HCT116 (cell line): ENCODE measurements around the gene FBXL19. TPM values are rescaled to one million over a fixed set of nuclear protein-coding genes. Genes with fewer than 3 reads are reported as not detected.
A peak's percentile ranks its signal among the peaks of the same experiment; 100 is the strongest.

Experiments used
- ATAC-seq: fragments of 200-7000 bp; cut with Tn5 transposase; 2 replicates; pipeline ENCODE4 v1.9.1; 2020; ENCODE audit warnings: mild to moderate bottlenecking, moderate library complexity
- BruUV-seq: library from RNA; stranded (reverse); fragments of 400-500 nt; replicated peaks from 2 replicates; lab custom pipeline; 2021; lab: Mats Ljungman, UMichigan
- CTCF ChIA-PET: fragments of 300-600 bp; sonication (Branson Sonifier 250); formaldehyde crosslinking; loops from one replicate; lab custom pipeline; 2021; ENCODE audit warnings: antibody characterized with exemption; lab: Charles Lee
- POLR2A ChIA-PET: fragments of 300-600, 350-600 bp; sonication (Branson Sonifier 250); formaldehyde crosslinking; loops from one replicate; lab custom pipeline; 2021; ENCODE audit warnings: antibody characterized with exemption; lab: Charles Lee
- RAD21 ChIA-PET, 2 experiments: fragments of 300-600 bp; sonication (Branson Sonifier 250); formaldehyde crosslinking; loops; one replicate each; lab custom pipeline; 2023; ENCODE audit warnings: low total read pairs in 2 of 2; ENCODE audit not compliant: uncharacterized antibody in 2 of 2, unreplicated experiment in 2 of 2, low non-redundant PET in 1 of 2; lab: Charles Lee
- DNase-seq: peaks from one replicate; pipeline ENCODE4 v3.0.0-alpha.2; 2010; ENCODE audit warnings: low read depth, low spot score
- H2AFZ ChIP-seq: fragments of 200-600 bp; shearing (Covaris generic), sonication (generic); 2 replicates; pipeline ENCODE4 v1.6.1; 2017; ENCODE audit warnings: low read depth, mixed run types, mixed read lengths, antibody characterized with exemption, low read length; ENCODE audit not compliant: poor library complexity, severe bottlenecking
- H3K27ac ChIP-seq: 2 replicates; pipeline ENCODE4 v1.5.1; 2012; ENCODE audit warnings: low read depth, low read length
- H3K27me3 ChIP-seq: fragments of 200-600 bp; sonication (generic); 2 replicates; pipeline ENCODE4 v1.6.1; 2016; ENCODE audit warnings: mixed run types, low read length, mixed read lengths; ENCODE audit not compliant: insufficient read depth
- H3K36me3 ChIP-seq, 2 experiments: fragments of 200-500 bp in 1 of 2; fragments of 200-600 bp in 1 of 2; sonication (Bioruptor generic) in 1 of 2; sonication (generic) in 1 of 2; 2 replicates each; pipeline versions ENCODE4 v1.5.1 to v1.6.1; 2014 to 2016; ENCODE audit warnings: low read length in 2 of 2, inconsistent platforms in 1 of 2, mixed read lengths in 1 of 2, mixed run types in 1 of 2; ENCODE audit not compliant: insufficient read depth in 2 of 2, control insufficient read depth in 1 of 2
- H3K4me1 ChIP-seq, 2 experiments: fragments of 200-600 bp in 1 of 2; sonication (generic) in 1 of 2; 2 replicates each; pipeline versions ENCODE4 v1.5.1 to v1.6.1; 2012 to 2017; ENCODE audit warnings: low read length in 2 of 2, inconsistent platforms in 1 of 2, mild to moderate bottlenecking in 1 of 2, mixed read lengths in 1 of 2, mixed run types in 1 of 2, moderate library complexity in 1 of 2; ENCODE audit not compliant: insufficient read depth in 2 of 2, control insufficient read depth in 1 of 2
- H3K4me2 ChIP-seq: fragments of 200-600 bp; sonication (generic); 2 replicates; pipeline ENCODE4 v1.6.1; 2017; ENCODE audit warnings: mixed run types, low read length, mixed read lengths
- H3K4me3 ChIP-seq, 2 experiments: fragments of 200-600 bp in 1 of 2; sonication (generic) in 1 of 2; replicated peaks in 1 of 2; 2 replicates each; pipeline ENCODE4 v1.5.1; 2011 to 2016; ENCODE audit warnings: low read length in 2 of 2, control low read depth in 1 of 2, low read depth in 1 of 2, mild to moderate bottlenecking in 1 of 2, mixed read lengths in 1 of 2, mixed run types in 1 of 2
- H3K79me2 ChIP-seq: fragments of 200-600 bp; sonication (generic); 2 replicates; pipeline ENCODE4 v1.6.1; 2017; ENCODE audit warnings: mild to moderate bottlenecking, mixed run types, low read length, moderate library complexity, mixed read lengths; ENCODE audit not compliant: insufficient read depth
- H3K9ac ChIP-seq: fragments of 200-600 bp; sonication (generic); 2 replicates; pipeline ENCODE4 v1.6.1; 2016; ENCODE audit warnings: low read length, mixed read lengths
- H3K9me2 ChIP-seq: fragments of 200-600 bp; sonication (generic), shearing (Covaris generic); 2 replicates; pipeline ENCODE4 v1.6.1; 2017; ENCODE audit warnings: mixed run types, mild to moderate bottlenecking, moderate library complexity; ENCODE audit not compliant: insufficient read depth
- H3K9me3 ChIP-seq, 2 experiments: fragments of 200-500 bp in 1 of 2; fragments of 200-600 bp in 1 of 2; sonication (Bioruptor generic) in 1 of 2; sonication (generic) in 1 of 2; 2 replicates each; pipeline ENCODE4 v1.6.1; 2014 to 2017; ENCODE audit warnings: low read length in 2 of 2, mixed read lengths in 2 of 2, inconsistent platforms in 1 of 2, low read depth in 1 of 2, mild to moderate bottlenecking in 1 of 2, mixed run types in 1 of 2, moderate library complexity in 1 of 2; ENCODE audit not compliant: control insufficient read depth in 1 of 2, insufficient read depth in 1 of 2
- H4K20me1 ChIP-seq: fragments of 200-600 bp; sonication (generic), shearing (Covaris generic); 2 replicates; pipeline ENCODE4 v1.6.1; 2017; ENCODE audit warnings: mixed run types, mild to moderate bottlenecking, moderate library complexity; ENCODE audit not compliant: insufficient read depth
- POLR2AphosphoS5 ChIP-seq: IDR thresholded peaks from 2 replicates; pipeline ENCODE4 v1.6.1; 2011; ENCODE audit warnings: mild to moderate bottlenecking, low read depth, low read length, moderate library complexity
- RAD21 ChIP-seq: IDR thresholded peaks from 2 replicates; pipeline ENCODE4 v1.6.1; 2012; ENCODE audit warnings: low read depth, mild to moderate bottlenecking
- YY1 ChIP-seq: IDR thresholded peaks from 2 replicates; pipeline ENCODE4 v1.6.1; 2011; ENCODE audit warnings: low read length, low read depth, moderate library complexity, mild to moderate bottlenecking; ENCODE audit not compliant: insufficient replicate concordance; ENCODE audit errors: extremely low read depth
- intact Hi-C: fragments of 100-400 bp; cut with micrococcal nuclease; formaldehyde crosslinking; loops from 2 replicates; pipeline ENCODE4 v1.10.0; 2022
- total RNA-seq: library from RNA; stranded (reverse); gene quantifications from one replicate; pipeline ENCODE4 v1.2.1, GENCODE V29; 2021; ENCODE audit not compliant: unreplicated experiment

Gene FBXL19
- total RNA-seq, 1 experiment from 2014 or later, result 45.2 TPM

DNA sequence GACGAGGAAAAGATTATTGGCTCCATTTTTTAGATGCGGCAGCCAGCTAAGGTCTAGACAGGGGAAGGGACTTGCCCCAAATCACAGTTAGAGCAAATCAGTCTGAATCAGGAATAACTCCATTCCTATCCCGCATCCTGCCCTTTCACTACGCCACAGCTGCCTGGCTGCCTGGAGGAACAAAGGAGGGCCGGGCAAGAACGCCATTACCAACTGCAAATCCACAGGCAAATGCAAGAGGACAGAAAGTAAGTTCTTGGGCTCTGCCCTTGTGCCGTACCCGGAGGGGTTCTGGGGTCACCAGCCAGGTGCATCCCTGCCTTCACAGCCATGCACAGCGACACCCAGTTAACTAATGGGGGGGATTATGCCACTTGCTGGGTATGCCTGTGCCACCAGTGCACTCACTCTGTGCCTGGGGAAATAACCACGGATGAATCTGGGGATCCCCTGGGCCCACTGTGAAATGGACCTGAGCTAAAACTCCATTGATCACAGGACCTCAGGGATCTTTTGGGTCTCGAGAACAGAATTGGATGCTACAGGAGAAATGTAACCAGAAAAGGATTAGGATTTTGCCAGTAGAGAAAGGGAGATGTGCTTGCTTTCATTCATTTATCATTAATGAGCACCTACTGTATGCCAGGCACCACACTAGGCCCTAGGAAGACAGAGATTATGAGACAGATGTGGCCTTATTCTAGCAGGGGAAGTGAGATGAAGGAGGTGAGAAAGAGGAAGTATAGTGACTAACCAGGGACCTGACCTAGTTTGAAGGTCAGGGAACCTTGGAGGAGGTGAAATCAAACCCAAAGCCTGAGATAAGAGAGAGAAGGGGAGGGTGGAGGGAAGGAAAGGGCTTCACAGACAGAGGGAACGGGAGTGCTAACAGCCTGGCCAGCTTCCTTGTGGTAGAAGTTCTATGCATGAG is 47.2 kb upstream of the FBXL19 start:
- Histone ChIP-seq H3K9ac (peak overlapping the region; percentile 93), H3K36me3 (no peaks in the 10 kb centered on the region), H3K9me2 (no peaks in the 10 kb centered on the region), H3K4me3 (peak overlapping the region; percentile 87 to 89), H3K4me2 (peak overlapping the region; percentile 97), H3K9me3 (no peaks in the 10 kb centered on the region), H2AFZ (no peak overlapping the region), H3K27ac (peak overlapping the region; percentile 97), H3K4me1 (peaks cover 0 to 26% of the 10 kb centered on the region in 2 experiments; a peak in 3 of 4 replicates), H4K20me1 (no peaks in the 10 kb centered on the region), H3K79me2 (peaks cover 27% of the 10 kb centered on the region)
- CTCF ChIA-PET, result interaction anchor here (1.6 kb wide), 1 partner anchor 31 kb away, joined by 4 read pairs; no protein-coding TSS in a partner anchor
- RAD21 ChIA-PET, result no interaction called here
- intact Hi-C loops, result loop anchor here (1.0 to 5.0 kb wide), 3 partner anchors 45 to 89 kb away; partner anchors contain the start of gene ZNF629
- peak; percentile 2; the same call in 1 of the 2 replicates for ATAC-seq
- no peak for DNase-seq
- no TSS peak for BruUV-seq
- TF ChIP-seq POLR2AphosphoS5 (no peak; the same call in 1 of the 2 replicates), YY1 (peak; percentile 20)
- TF ChIP-seq, all 23 proteins: peak for 1
- POLR2A ChIA-PET, result interaction anchor here (1.4 to 2.9 kb wide), 2 partner anchors 23 to 71 kb away, joined by 3 to 15 read pairs; no protein-coding TSS in a partner anchor
- H3K27me3 ChIP-seq, result no peaks in the 10 kb centered on the region

DNA sequence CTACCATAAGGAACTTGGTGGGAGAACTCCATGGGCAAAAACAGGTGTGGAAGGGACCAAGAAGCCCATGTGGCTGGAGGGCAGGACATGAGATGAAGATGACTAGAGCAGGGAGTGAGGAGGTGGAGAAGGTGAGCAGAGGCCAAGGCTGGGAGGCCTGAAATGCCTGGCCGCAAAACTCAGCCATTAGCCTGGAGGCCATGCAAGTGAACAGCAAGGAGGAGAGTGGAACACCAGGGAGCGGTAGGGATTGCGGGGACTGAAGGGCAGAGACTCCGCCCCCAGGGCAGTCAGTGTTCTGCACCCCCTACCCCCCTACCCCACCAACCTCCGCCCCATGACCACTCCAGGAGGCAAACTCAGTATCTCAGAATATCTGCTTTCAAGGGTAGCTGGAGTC is 46.5 kb upstream of the FBXL19 start:
- no peak overlapping the region for H2AFZ ChIP-seq
- DNase-seq (no peak), ATAC-seq (peak; percentile 23)
- no peaks in the 10 kb centered on the region for H3K9me3 ChIP-seq
- peaks cover 27% of the 10 kb centered on the region for H3K79me2 ChIP-seq
- peak overlapping the region; percentile 97 for H3K27ac ChIP-seq
- no peaks in the 10 kb centered on the region for H3K9me2 ChIP-seq
- no peaks in the 10 kb centered on the region for H4K20me1 ChIP-seq
- peak overlapping the region; percentile 97 for H3K4me2 ChIP-seq
- intact Hi-C loops, result loop anchor here (5.0 kb wide), 2 partner anchors 70 to 90 kb away; partner anchors contain the start of gene ZNF629
- H3K27me3 ChIP-seq, result no peaks in the 10 kb centered on the region
- no peaks in the 10 kb centered on the region for H3K36me3 ChIP-seq
- H3K4me1 ChIP-seq, result peaks cover 0 to 26% of the 10 kb centered on the region in 2 experiments; a peak in 3 of 4 replicates
- ChIA-PET CTCF (no interaction called here), POLR2A (interaction anchor here (2.9 kb wide), 1 partner anchor 71 kb away, joined by 15 read pairs; no protein-coding TSS in a partner anchor), RAD21 (interaction anchor here in 1 of 2 experiments (0.6 kb wide), 1 partner anchor 19 kb away, joined by 4 read pairs; the partner anchor contains the start of gene CTF1)
- no TSS peak for BruUV-seq
- H3K4me3 ChIP-seq, result peak overlapping the region; percentile 87 to 89
- TF ChIP-seq RAD21, result no peak
- peak overlapping the region; percentile 93 for H3K9ac ChIP-seq
